NOMO-1 treated with dmso at 0.1 percent for 144 hours (cell line): ENCODE results near the gene MT1B.
"Not testable (repeated sequence)": the region's sequence is repeated elsewhere in the genome, so short reads cannot be mapped to it uniquely, and the experiment has no call there.

Experiments
- DNase-seq: peaks from one replicate; lab custom pipeline; 2025; ENCODE audit not compliant: unreplicated experiment; lab: John Stamatoyannopoulos, UW

The MT1B gene

DNA sequence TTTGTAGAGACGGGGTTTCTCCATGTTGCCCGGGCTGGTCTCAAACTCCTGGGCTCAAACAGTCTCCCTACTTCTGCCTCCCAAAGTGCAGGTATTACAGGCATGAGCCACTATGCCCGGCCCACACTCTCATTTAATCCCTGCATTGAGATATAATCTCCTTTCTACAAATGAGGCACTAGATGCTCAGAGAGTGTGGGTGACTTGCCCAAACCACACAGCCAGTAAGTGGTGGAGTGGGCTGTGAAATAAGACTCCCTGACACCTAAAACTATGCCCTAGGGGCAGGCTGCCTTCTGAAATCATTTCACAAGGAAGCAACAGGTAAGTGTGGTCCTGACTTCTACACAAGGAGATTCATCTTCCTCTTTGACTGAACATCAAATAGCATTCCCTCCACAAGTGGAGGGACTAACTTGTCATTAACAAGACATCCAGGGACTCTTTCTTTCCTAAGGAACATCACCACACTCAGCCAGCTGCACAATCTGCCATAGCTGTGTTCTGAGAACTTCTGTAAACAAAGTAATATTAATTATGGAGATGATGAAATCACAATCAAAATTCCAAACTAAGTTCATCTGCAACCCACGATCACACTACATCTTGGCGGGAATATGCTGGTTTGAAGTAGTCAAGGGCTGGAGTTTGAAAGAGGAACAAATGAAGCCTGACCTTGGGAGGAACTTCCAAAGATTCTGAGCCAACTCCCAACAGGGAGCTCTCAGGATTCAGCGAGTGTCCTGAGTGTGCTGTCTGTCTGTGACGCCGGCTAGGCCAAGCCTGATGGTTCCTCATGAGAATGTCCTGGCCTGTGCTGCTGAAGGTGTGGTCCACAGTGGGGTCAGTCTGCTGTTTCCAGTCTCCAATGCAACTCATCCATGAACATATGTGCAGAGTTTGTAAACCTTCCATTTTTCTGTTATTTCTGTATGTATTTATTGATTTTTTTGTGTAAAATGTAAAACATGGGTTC lies 13.9 kb downstream of the MT1B start:
- DNase-seq = not testable (repeated sequence)

DNA sequence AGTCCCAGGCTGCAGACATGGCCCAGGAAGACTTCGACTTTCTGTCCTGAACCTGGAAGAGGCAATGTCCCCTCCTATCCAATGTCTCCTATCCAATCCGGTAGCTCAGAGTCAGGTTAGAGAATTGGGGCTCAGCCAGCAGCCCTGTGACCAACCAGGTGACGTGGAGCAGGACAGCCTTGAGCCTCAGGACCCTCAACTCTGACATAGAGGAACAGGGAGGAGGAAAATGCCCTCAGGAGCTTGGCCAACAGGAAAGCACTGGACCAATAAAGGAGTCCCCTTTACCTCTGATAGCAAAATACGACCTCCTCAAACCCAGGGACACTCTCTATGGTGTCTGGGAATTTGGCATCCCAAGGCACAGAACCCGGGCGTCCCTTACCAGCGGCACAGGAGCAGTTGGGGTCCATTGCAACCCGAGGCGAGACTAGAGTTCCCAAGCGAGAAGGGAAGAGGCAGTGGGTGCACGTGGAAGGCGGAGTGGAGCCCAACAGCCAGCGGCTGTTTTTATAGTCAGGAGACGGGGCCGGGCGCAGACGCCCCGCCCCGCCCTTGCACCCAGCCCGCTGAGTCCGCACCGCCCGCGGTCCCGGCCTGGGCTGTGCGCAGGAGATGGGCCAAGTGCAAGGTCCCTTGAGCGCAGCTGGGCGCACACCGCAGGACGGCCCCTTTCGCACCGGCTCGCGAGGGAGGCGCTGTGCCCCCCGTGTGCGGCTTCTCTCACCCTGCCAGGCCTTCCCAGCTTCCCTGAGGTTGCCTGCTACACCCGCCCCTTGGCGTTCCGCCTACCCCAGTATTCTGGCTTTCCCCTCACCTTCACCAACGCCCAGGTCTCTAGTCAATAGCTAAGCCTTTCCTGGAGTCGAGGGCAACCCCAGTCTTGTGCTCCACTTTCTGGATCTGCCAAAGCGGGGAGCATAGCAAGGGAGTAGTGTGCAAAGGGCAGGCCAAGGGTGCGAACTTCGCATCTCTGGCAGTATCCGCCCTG lies 16.2 kb downstream of the MT1B start, which contains the start of gene MT1G:
MT1G (minus strand) TSS at position 485 of the 991 bp plus-strand sequence; CDS start at position 413, 72 bp downstream.
- DNase-seq = peak; percentile 83

- peak; percentile 58 for DNase-seq
These were observed 17.5 kb downstream of the MT1B start, which contains the start of gene MT1H for GRCh38 chr16:56669005-56669839. TSS of gene MT1H (plus strand) at chr16:56669814. CDS start at chr16:56669885, 71 bp downstream.

DNA sequence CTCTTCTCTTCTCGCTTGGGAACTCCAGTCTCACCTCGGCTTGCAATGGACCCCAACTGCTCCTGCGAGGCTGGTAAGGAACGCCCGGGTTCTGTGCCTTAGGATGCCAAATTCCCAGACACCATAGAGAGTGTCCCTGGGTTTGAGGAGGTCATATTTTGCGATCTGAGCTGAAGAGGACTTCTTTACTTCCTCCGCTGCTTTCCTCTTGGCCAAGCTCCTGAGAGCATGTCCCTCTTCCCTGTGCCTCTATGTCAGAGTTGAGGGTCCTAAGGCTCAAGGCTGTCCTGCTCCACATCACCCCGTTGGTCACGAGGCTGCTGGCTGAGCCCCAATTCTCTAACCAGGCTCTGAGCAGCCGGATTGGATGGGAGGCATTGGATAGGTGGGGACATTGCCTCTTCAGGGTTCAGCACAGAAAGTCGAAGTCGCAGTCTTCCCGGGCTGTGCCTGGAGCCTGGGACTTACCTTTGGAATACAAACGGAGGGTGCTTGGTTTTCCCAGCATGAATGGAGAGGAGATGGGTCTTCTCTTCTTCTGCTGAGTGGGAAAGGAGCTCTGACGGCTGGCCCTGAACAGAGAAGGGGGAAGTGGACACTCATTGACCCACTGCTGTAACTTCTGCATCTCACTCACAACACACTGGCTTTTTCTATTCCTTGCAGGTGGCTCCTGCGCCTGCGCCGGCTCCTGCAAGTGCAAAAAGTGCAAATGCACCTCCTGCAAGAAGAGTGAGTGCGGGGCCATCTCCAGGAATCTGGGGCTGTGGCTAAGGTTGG lies 18.3 kb downstream of the MT1B start:
- no peak for DNase-seq

- no peak for DNase-seq
These were observed 18.9 kb downstream of the MT1B start for GRCh38 chr16:56670620-56670934.

DNA sequence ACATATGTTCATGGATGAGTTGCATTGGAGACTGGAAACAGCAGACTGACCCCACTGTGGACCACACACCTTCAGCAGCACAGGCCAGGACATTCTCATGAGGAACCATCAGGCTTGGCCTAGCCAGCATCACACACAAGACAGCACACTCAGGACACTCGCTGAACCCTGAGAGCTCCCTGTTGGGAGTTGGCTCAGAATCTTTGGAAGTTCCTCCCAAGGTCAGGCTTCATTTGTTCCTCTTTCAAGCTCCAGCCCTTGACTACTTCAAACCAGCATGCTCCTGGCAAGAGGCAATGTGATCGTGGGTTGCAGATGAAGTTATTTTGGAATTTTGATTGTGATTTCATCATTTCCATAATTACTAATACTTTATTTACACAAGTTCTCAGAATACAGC lies 20.0 kb downstream of the MT1B start:
- not testable (repeated sequence) for DNase-seq

DNA sequence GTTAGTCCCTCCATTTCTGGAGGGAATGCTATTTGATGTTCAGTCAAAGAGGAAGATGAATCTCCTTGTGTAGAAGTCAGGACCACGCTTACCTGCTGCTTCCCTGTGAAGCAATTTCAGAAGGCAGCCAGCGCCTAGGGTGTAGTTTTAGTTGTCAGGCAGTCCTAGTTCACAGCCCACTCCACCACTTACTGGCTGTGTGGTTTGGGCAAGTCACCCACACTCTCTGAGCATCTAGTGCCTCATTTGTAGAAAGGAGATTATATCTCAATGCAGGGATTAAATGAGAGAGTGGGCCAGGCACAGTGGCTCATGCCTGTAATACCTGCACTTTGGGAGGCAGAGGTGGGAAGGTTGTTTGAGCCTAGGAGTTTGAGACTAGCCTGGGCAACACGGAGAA lies 20.5 kb downstream of the MT1B start:
- DNase-seq = not testable (repeated sequence)

DNA sequence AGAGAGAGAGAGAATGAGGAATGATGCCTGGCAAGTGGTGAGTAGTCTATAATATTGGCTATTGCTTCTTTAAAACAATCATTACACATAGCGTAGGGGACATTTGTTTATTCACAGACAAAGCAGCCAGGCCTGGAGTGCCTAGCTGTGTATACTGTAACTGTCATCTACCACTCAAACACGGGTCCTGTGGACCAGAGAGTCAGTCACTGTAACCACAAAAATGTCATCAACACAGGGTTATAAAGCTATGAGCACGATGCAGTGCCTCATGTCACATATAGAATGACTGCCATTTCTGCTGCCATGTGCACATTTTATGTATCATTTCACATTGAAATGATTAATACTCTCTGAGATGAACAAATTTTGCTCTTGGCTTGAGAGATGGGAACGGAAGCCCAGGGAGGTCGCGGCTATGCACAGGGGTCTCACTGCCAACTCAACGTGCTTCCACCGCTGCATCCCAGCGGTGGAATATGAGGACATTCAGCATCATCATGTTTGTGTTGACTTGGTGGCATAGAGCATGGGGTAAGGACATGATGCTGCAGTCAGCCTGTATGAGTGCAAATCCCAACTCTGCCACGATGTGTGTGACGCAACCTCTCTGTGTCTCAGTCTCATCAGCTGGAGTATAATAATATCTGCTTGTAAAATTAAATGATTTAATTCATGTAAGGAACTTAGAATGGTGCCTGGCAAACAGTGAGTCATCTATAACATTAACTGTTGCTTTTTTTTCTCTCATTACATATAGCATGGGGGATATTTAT lies 21.3 kb downstream of the MT1B start:
- DNase-seq = no peak

GRCh38 chr16:56673921-56674320 lies 22.2 kb downstream of the MT1B start:
- DNase-seq = peak; percentile 16

DNA sequence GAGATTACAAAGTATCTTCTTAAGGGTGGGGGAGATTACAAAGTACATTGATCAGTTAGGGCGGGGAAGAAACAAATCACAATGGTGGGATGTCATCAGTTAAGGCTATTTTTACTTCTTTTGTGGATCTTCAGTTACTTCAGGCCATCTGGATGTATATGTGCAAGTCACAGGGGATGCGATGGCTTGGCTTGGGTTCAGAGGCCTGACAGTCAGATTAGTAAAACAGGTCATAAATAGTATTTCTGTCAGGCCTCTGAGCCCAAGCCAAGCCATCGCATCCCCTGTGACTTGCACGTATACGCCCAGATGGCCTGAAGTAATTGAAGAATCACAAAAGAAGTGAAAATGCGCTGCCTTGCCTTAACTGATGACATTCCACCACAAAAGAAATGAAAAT lies 22.9 kb downstream of the MT1B start:
- DNase-seq = not testable (repeated sequence)

GRCh38 chr16:56675685-56676210 lies 24.1 kb downstream of the MT1B start:
- no peak for DNase-seq

DNA sequence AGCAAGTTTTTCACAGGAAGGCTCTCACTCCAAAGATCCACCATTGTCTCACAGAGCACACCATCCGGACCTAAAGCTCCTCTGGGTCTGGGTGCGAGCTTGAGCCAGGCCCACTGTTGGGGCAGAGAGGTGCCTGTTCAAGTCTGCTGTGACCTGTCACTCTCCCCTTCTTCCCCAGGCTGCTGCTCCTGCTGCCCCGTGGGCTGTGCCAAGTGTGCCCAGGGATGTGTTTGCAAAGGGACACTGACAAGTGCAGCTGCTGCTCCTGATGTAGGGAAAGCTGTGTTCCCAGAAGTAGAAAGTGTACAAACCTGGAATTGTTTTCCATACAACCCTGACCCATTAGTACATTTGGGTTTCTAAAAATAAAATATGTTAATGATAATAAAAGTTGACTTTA lies 25.8 kb downstream of the MT1B start:
- DNase-seq = no peak

DNA sequence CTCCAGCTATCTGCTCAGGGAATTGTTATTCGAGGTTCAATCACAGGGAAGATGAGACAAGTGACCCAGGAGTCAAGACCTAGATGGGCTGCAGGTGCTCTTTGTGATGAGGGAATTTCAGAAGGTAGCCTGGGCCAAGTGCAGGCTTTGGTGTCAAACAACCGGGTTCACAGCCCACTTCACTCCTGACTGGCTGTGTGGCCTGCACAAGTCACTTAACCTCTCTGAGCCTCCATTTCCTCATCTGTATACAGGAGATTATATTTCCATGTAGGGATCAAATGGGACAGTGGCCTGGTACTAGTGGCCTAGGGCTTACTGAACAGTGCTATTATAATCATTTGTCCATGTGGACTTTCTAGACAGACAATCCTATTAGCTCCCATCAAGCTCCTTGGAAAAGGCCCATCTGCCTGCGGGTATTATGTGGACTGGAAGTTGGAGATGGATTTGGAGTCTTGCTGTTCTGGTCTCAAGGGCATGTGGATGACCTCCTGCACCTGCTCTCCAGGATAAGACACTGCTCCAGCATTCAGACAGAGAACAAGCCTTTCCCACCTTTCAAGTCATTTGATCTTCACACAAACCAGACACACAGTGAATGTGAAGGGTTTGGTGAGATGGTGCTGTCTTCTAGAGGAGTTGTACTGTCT lies 27.5 kb downstream of the MT1B start:
- DNase-seq = no peak

DNA sequence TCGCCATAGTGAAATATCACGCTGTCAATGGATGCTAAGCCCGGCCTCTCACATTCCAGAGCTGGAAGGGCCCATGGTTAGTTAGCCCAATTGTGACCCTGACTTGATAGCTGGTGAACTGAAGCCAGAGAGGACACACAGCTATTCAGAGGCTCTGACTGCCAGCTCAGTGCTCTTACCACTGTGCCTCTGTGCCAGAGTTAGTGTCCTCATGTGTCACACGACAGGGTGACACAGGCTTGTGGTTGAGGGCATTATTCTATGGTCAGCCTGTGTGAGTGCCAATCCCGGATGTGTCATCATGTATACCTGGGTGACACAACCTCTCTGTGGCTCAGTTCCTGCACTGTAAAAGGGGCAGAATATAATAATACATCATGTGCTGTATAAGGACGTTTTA lies 28.1 kb downstream of the MT1B start:
- DNase-seq = no peak

DNA sequence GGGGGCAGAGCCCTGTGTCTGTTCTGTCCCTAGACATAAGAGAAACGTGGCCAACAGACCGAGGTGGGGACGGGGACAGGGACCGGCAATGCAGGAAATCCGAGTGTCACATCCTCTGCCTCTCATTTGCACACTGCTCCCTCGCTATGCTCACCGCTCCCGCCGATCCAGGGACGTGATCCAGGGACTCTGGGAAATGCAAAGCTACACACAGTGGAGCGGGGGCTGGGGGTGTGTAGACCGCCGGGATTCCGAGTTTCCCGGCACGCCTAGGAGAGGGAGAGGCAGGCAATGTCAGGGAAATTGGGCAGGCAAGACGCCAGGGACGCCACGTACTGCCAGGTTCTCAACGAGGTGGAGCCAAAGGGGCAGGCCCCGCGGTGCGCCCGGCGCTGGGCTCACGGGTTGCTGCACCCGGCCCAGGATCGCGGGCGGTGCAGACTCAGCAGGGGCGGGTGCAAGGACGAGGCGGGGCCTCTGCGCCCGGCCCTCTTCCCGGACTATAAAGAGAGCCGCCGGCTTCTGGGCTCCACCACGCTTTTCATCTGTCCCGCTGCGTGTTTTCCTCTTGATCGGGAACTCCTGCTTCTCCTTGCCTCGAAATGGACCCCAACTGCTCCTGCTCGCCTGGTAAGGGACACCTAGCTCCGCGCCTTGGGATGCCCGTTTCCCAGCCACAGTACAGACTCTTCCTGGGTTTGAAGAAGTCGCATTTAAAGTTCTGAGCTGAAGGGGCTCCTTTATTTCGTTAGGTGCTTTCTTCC lies 30.4 kb downstream of the MT1B start, which contains the start of gene MT1X:
MT1X (plus strand) TSS at position 532 of the 764 bp plus-strand sequence; CDS start at position 603, 71 bp downstream.
- DNase-seq = peak; percentile 88

GRCh38 chr16:56682703-56683397 lies 31.2 kb downstream of the MT1B start:
- DNase-seq = no peak
